Measurements from ENCODE around the gene NAGA.
"Not testable (repeated sequence)": the region's sequence is repeated elsewhere in the genome, so short reads cannot be mapped to it uniquely, and the experiment has no call there.

Gene NAGA

DNA sequence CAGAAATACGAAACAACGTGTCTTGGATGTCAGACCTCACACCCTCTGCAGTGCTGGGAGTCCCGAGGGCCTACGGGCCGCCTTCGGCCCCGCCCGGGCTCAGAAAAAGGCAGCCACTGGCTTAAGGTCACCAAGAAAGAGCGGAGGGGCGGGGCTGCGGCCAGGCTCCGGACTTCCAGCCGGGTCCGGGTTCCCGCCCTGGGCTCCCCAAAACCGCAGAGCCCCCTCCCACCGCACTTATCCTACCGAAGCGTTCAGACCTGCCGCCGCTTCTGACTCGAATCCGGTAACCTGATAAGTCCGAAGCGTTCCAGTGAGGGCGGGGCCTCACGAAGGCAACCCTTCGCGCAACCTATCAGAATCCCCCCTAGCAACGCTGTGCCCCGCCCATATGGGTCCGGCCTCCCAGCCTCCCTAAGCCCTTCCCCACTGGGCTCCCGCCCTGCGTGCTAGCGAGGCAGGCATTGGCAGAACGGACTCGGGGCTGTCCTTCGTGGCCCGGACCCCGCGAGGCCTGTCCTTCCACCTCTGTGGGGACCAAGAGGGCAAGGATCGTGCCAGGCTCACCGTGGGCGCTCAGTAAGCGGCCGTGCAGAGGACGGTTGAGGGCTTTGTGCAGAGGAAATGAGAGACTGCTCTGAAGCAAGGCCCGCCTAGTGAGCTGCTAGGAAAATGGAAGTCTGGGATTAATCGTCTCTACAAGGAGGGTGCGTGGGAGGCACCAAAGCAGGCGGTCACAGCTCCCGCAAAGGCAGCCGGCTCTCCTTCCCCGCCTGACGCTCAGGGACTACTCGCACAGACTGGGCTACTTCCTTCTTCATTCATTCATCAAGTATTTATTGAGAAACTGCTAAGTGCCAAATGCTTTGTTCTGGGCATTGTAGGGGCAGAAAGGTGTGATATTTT, at the start of gene NAGA:
Gene NAGA (minus strand): TSS at position 296 of the 906 bp plus-strand sequence. CDS start 515 bp downstream, outside the sequence.
- ATAC-seq (peak; percentile 99), DNase-seq (peak; percentile 93)

DNA sequence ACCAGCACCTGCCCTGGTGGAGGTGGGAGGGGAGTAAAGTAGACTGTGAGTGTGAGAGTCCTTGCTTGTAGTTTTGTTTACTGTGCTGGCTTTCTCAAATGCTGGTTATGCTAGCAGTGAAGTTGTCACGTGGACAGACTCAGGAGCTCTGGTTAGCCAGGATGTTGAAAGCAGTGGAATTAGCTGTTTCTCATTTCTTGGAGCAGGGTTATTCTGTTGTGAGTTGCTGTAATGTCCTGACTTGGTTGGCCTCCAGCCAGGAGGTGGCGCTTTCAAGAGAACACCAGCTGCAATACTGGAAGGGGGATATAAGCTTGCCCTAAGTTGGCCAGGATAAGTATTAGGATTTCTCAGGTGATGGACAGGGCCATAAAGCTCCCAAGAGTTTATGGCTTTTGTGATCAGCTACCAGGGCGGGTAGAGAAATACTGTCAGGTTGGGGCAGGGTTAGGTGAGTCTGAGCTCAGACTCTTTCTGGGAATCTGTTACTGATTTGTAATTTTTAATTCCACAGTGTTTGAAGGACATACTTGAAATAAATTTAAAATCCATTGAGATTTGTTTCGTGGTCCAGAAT, 46.3 kb upstream of the NAGA start:
- DNase-seq (no peak), ATAC-seq (no peak)

DNA sequence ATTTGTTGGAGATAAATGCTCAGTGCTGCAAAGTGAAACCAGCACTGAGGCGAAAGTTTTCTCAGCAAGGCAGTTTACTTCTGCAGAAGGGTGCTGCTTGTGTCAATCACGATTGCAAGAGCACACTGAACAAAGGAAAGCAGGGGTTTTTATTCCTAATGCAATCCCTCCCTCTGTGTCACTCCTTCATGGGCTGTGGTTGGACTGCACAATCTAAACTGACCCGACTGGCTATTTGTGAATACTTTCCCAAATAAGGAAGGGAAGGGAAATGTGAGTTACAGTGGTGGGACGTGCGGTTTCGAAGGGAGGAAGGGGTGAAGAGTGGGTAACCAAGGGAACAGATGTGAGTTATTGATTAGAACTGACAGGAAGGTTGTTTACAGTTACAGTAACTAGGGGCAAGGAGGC, 44.8 kb upstream of the NAGA start:
- ATAC-seq, DNase-seq: not testable (repeated sequence)

DNA sequence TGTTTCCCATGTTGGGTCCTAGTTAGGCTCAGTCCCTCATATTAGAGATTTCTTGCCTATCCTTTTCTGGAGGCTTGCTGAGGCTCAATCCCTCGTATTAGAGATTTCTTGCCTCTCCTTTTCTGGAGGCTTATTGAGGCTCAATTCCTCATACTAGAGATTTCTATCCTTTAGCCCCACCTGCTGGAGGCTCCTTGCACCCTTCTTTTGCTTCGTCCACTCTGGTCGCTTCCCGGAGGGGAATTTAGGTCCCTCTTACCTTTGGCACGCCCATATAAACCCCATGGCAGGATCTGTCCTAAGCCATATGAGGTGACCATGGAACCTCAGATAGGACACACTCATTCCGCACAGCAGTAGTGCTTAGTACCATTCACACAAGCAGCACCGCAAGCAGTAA, 44.1 kb upstream of the NAGA start:
- no peak for ATAC-seq
- peak; percentile 26 for DNase-seq

DNA sequence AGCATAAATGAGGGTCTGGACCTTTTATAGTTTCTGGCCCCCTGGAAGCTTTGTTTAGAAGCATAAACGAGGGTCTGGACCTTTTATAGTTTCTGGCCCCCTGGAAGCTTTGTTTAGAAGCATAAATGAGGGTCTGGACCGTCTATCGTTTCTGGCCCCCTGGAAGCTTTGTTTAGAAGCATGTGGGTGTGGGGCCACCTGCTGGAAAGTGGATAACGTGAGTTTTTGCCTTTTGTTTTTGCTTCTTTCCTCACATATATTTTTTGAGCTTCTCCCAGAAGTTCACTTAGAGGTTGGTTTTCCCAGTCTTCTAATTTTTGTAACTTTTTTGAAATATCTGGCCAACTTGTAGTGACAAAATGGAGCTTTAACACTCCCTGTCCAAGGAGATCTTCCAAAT, 42.2 kb upstream of the NAGA start:
- not testable (repeated sequence) for ATAC-seq

DNA sequence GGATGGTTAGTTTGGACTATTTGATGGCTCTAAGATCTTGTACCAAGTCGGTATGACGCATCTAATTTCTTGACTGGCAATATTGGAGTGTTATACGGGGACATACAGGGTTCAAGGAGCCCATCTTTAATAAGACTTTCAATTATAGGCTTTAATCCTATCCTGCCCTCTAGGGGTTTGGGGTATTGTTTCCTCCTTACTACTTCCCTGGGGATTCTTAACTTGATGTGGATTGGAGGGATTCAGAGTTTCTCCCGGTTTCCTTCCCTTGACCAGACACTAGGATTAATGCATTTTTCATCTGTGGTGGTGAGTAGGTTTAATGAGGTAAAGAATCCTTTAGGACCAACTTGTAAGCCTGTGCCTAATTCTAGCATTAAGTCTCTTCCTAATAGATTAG, 41.2 kb upstream of the NAGA start:
- DNase-seq, result no peak
- ATAC-seq, result no peak

More for the DNA sequence above, 42.2 kb upstream of the NAGA start:
- not testable (repeated sequence) for DNase-seq

DNA sequence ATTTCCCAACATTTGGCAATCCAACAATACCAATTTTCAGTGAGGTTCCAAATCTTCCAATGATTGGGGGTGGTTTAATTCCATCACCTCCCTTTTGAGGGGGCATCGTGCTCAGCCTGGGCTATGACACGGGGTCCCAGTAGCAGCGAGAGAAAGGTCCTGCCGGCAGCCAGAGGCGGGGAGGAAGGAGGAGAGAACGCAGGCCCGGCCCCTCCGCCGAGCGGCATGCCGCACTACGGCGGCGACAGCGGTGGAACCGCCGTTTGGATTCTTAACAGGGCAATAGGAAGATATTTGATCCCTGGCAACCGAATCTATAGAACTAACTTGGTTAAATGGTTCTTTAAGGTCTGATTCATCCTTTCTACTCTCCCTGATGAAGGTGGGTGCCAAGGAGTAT, 38.2 kb upstream of the NAGA start:
- DNase-seq, result no peak
- ATAC-seq, result no peak

DNA sequence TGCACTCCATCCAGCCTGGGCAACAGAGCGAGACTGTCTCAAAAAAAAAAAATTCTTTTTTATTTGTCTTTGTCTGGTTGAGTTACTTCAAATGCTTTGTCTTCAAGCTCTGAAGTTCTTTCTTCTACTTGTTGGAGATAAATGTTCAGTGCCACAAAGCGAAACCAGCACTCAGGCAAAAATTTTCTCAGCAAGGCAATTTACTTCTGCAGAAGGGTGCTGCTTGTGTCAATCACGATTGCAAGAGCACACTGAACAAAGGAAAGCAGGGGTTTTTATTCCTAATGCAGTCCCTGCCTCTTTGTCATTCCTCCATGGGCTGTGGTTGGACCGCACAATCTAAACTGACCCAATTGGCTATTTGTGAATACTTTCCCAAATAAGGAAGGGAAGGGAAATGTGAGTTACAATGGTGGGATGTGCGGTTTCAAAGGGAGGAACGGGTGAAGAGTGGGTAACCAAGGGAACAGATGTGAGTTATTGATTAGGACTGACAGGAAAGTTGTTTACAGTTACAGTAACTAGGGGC, 33.8 kb upstream of the NAGA start:
- DNase-seq, ATAC-seq: not testable (repeated sequence)

DNA sequence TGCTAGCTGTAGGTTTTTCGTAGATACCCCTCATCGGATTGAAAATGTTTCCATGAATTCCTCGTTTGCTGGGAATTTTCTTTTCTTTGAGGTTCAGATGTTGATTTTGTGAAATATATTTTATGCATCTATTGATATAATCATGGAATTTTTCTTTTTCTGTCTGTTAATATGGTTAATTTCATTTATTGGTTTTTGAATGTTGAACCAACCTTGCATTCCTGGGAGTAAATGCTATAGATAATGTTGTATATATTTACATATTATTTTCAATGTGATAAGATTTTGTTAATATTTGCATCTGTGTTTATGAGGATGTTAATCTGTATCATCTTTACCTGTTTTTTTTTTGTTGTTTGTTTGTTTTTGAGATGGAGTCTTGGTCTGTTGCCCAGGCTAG, 30.6 kb upstream of the NAGA start:
- ATAC-seq, result no peak
- DNase-seq, result no peak

DNA sequence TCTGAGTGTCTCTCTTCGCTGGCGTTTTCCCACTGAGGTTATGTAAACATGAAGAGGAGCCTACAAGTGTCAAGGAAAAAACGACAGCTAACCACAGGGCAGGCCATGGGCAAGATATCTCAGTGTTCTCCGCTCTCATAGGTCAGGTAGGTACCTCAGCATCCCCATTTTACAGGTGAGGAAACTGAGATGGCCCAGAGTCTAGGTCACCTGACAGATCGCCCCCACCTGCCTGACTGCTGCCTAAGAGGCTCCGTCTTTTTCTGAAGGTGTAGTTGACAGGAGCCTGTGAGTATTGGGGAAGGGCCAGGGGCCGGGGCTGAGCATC, 20.8 kb upstream of the NAGA start:
- DNase-seq (no peak), ATAC-seq (no peak)

DNA sequence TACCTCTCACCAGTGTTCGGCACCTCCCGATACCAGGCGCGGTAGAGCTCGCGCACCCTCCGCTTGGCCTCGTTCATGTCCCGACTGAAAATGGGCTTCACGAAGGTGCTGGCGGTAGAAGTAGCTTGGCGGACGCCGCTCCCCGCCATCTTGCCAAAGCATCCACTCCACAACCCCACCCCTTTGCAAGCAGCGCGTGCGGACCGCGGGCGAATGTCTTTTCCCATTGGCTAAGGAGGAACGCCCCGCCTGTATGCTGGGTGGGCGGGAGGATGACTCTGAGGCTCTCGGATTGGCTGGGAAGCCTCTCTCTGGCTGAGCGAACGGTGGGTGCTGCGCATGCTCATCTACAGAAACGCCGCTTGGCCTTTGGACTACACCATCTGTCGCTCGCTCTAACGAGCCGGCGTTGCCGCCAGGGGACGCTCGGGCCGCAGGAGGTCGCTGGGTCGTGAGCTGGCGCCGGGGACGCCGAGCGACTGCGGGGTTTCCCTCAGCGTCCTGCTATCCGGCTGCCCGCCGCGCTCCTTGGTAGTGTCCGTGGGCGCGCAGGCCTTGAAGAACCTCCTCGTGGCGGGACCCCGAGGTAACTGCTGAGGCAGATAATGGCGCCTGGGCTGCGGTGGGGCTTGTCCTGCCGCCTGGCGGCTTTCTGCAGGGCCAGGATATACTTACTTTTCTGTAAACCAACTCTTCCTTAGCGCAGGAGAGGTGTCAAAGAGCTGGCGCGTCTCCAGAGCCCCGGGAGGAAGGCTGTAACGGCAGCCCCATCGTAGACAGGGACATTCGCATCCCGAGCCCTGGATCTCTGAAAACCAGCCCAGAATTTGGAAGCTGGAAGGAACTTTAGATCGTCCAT, 20.2 kb upstream of the NAGA start, which contains the start of gene NDUFA6:
Gene NDUFA6 (minus strand): TSS at position 177 of the 859 bp plus-strand sequence. CDS start 28 bp downstream, at position 149.
- DNase-seq, result peak; percentile 97
- peak; percentile 99 for ATAC-seq

DNA sequence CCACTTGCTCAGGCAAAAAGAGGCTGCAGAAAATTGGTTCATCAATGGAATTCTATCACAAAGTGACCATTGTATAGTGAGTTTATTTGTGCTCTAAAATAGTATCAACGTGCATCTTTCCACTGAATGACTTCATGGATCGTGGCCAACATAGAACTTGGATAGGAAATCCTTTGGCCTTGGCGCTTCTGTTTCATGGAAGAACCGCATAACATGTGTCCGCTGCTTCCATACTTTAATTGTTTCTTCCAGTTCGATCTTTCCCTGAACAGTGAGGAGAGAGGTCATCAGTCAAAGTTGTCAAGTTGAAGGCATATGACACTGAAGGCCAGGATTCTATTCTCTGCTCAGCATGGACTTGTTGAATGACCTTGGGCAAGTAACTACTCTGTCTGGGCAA, 15.4 kb upstream of the NAGA start:
- DNase-seq, result no peak

DNA sequence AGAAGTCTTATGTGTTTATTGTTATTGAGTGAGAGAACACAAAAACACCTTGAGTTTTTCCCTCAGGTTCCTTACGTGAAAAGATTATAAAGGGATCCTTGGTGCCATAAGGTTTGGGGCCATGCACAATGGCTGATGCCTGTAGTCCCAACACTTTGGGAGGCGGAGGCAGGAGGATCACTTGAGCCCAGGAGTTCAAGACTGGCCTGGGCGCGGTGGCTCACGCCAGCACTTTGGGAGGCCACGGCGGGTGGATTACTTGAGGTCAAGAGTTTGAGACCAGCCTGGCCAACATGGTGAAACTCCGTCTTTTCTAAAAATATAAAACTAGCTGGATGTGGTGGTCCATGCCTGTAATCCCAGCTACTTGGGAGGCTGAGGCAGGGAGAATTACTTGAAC, 14.3 kb upstream of the NAGA start:
- DNase-seq (no peak), ATAC-seq (no peak)

More for the DNA sequence above, 15.4 kb upstream of the NAGA start:
- no peak for ATAC-seq

DNA sequence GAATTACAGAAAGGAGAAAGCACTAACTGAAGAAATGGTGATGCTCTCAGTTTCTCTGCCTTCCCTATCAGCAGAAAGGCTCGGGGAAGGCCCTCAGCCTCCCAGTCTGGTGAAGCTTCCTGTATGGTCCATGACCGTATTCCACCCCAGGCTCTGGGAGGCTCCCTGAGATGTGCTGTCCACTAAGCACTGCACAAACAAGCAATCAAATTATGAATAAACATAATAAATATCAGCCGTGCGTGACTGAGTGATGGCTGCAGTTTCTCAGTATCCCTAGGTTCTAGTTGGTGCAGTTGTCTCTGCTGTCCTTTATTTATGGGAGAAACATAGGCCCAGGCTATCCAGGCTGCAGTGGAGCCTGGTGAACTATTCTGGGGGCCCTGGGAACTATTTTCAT, 12.5 kb upstream of the NAGA start:
- no peak for DNase-seq
- ATAC-seq, result no peak

DNA sequence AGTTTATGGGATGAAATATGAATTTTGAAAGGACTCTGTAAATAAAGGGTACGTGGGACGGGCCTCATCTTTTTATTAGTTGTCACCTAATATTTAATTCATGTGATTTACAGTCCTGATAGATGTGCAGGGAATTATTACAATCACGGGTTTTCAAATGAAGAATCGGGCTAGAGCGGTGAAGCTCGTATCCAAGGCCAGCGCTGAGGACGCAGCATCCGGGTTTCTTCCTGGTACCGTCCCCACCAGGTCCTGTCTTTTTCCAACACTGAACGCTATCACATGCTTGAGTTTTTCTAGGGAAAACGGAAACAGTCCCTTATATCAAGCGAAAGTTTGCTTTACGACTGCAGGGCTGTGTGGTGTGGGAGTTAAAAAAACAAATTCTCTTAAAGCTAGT, 9.7 kb upstream of the NAGA start:
- ATAC-seq (no peak), DNase-seq (no peak)

DNA sequence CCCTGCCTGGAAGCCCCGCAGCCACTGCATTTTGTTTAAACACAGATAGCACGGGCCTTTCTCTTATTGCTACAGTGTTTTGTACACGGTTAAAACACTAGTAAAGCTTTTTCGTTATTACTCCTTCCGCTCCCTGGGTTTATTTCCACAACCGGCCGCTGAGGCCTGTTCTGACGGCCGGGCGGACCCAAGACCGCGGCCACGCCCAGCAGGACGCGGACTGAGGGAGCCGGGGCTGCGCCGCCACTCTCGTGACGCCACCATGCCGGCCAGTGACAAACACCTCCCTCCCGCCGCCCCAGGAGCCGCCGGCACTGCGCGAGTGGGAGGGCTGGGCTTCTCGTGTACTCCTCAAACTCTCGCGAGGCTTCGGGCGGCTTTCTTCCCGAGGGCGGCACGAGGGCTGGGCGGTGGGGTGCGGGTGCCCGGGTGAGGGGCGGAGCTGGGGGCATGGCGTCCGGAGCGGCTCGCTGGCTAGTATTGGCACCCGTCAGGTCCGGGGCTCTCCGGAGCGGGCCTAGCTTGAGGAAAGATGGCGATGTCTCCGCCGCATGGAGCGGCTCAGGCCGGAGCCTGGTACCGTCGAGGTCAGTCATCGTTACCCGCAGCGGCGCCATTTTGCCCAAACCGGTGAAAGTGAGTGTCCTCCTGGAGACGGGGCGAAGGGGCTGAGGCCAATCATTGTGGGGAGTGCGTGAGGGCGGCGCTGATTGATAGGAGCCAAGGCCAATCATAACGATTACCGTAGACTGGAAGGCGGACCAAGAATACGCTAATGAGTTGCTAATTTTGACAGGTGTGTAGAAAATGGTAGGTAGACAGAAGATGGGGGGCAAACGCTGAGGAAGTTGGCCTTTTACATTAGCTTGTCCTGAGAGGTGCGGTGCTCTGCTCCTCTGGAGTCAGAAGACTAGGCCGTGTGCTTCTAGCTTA, 9.0 kb upstream of the NAGA start, which contains the start of gene SMDT1:
Gene SMDT1 (plus strand): TSS at position 382 of the 933 bp plus-strand sequence. CDS start 69 bp downstream, at position 451.
- DNase-seq, result peak; percentile 98
- peak; percentile 95 for ATAC-seq

DNA sequence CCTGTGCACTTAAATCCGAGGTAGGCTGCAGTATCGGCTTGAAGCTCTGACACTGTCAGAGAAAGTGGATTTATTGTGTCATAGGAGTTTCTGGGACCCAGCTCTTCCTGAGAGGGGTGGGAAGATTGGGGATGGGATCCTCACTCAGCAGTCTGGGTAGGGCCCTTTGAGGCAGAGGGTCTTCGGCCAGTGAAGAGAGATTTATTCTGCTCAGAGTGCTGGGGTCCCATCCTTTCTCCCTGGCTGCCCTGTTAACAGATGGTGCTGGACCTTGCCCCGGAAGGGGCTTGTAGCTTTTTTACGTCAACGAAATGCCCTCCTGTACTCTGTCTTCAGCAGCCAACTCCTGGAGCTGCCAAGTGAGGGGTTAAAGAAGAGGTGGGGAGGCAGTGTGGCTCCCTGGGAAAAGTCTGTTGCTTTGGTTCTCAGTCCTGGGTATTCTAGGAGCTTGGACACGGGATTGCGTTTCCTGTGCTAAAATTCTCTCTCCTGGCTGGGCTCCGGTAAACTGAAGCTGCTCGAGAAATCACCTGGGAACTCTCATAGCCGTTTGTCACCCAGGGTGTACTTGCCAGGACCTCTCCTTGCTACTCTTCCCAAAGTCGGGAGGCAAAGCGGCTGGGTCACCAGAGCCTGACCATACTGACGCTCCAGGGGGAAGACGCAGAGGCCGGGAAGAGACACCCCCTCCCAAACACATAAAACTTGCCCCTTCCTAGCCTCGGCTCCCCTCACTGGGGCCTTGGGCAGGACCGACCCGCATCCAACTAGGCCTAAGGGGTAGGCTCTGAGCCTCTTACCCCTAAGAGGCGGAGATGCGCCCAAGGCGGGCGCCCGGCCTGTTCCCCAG, 8.1 kb upstream of the NAGA start:
- ATAC-seq, result no peak
- DNase-seq, result no peak

DNA sequence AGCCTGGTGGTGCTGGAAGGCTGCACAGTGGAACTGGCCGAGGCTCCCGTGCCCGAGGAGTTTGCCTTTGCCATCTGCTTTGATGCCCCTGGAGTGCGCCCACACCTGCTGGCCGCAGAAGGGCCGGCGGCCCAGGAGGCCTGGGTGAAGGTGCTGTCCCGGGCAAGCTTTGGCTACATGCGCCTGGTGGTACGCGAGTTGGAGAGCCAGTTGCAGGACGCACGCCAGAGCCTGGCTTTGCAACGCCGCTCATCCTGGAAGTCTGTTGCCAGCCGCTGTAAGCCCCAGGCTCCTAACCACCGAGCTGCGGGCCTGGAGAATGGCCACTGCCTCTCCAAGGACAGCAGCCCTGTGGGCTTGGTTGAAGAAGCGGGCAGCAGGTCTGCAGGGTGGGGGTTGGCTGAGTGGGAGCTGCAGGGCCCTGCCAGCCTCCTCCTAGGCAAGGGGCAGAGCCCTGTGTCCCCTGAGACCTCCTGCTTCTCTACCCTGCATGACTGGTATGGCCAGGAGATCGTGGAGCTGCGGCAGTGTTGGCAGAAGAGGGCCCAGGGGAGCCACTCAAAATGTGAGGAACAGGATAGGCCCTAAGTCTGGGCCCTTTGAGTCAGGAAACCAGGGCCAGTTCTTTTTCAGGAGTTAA, 7.0 kb upstream of the NAGA start:
- DNase-seq, result no peak
- ATAC-seq, result no peak

DNA sequence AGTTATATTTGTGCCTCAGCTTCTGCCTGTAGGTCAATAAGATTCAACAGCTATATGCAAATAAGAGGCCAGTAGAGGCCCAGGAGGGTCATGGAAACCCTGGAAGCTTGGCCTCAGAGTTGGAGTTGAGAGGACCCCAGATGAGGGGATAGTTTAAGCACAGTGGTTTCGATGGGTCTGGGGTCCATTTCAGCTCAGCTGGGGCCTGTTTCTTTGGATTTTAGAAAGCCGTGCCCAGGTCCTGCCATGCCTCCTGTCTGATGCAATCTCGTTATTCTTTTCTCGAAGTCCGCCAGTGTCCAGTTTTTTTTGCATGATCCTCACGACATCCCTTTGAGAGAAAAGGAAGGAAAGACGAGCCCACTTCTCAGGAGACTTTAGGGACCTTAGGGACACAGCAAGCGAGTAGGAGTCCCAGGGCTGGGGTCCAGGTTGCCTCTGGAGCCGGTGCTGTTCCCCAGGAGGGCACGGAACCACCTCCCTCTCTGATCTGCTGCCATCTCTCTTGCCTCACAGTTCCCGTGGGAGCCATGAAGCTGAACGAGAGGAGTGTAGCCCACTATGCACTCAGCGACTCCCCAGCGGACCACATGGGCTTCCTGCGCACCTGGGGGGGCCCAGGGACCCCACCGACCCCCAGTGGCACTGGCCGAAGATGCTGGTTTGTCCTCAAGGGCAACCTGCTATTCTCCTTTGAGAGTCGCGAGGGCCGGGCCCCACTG, 6.3 kb upstream of the NAGA start:
- ATAC-seq, result no peak
- no peak for DNase-seq
